HG03025 (cell line): ENCODE data around the gene GPRC5C.
A peak's percentile ranks its signal among the peaks of the same experiment; 100 is the strongest.
"Not testable (repeated sequence)": the region's sequence is repeated elsewhere in the genome, so short reads cannot be mapped to it uniquely, and the experiment has no call there.

Experiments
- ATAC-seq: cut with Tn5 transposase; IDR thresholded peaks from one replicate; pipeline ENCODE4 v1.9.1; 2021; ENCODE audit warnings: mild to moderate bottlenecking, moderate library complexity; ENCODE audit not compliant: unreplicated experiment, low FRiP score

The GPRC5C gene

DNA sequence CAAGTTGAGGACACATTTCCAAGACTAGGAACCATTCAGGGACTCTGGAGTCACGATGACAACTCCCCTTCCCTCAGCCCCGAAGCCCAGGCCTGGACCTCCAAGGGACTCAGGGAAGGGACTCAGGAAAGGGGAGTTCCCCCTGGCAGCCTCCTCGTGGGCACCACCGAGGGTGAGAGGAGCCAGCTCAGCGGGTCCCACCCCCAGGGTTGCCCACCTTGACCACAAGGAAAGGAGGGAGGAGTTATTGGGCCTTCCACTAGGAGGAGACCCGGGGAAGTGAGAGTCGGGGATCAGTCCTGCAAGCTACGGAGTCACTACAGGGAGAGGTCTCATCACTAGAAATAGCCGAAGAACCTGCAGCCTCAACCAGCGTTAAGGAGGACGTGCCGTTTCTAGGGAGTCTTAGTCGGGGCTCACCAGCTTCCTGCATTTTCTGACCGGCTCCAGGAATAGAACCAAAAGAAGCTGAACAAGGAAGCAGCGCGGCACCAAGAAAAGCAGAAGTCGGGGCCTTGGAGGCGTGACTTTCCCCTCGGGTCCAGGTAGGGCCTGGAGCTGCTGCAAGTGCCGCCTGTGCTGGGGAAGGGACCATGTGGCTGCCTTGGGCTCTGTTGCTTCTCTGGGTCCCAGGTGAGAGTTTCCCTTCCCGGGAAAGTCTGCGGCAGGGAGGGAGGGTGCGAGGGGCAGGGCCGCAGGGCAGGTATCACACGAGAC, 34.4 kb downstream of the GPRC5C start, which contains the start of gene CD300A:
CD300A (plus strand) TSS at position 524 of the 717 bp plus-strand sequence; CDS start at position 594, 70 bp downstream.
- ATAC-seq = no peak

DNA sequence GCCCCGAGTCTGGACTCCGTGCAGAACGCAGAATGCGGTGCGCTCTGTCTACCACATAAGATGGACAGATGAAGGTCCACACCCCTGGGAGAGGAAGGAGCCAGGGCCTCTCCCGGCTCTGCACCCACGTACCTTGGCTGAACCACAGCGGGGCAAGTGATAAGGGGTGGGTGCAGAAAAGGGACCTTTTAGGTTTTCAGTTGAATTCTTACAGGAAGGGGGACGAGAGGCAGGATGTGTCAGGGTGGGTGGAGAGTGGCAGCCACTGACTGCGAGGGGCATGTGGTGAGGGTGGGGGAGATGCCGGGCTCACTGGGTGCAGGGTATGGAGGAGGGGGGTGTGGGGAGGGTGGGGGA, 34.9 kb downstream of the GPRC5C start:
- ATAC-seq = no peak

DNA sequence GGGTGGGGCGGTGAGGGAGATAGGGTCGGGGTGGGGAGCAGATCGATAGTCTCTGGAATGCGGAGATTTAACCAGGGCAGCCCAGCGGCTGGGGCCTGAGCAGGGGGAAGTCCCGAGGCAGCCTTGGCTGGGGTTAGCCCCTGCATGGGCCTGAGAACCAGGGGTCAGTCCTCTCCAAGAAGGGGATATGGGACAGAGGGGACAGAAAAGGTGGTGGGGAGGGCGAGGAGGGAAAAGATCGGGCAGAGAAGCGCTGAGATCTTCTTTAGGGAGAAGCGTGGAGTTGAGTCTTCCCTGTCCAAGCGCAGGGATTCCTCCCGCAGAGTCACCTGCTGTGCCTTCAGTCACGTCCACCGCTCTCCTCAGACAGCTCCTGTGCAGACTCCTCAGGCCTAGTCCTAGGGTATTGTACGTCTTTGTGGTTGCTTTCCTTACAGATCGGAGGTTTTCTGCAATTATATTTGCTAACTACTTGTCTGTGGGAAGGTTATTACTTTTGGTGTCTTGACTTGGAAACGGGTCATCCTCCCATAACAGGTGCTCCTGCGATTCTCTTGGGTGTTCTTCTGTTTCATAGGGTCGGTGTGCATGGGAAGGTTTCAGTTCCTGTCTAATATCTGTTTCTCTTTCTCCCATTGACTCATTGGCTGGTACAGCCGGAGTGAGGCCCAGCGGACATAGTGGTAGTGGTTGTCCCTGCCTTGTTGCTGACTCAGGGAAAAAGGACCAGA, 35.5 kb downstream of the GPRC5C start:
- ATAC-seq = peak; percentile 61

DNA sequence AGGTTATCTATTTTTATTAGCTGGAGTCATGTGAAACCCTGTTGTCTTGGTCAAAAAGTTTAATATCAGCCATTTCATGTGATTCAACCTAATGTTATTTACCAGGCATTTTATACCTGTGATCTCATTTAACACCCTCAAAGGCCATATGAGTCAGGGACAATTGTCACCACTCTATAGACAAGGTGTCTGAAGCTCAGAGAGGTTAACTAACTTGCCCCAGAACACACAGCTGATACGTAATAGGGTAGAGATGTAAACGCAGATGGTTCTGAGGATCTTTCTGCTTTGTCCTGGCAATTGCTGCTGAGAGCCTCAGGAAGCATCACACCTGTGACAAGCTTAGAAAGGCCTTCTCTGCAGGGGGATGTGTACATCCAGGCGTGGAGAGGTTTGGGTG, 39.5 kb downstream of the GPRC5C start:
- no peak for ATAC-seq

DNA sequence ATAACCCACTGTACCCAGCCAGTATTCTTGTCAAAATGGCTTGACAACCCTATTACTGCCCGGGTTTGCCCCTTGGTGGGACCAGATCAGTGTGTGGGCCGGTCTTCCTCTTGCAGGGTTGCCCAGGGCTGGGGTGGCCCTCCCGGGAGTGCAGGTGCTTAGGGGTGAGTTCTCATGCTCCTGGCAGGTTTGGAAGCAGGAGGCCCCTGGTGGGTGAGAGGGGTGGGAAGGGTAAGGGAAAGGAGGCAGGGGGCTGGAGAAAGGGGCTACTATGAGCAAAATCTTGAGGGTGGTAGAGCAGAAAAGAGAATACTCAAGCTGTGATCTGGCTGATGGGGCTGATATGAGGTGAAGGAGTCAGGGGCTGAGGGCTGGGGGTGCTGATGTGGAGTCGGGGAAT, 41.0 kb downstream of the GPRC5C start:
- no peak for ATAC-seq

DNA sequence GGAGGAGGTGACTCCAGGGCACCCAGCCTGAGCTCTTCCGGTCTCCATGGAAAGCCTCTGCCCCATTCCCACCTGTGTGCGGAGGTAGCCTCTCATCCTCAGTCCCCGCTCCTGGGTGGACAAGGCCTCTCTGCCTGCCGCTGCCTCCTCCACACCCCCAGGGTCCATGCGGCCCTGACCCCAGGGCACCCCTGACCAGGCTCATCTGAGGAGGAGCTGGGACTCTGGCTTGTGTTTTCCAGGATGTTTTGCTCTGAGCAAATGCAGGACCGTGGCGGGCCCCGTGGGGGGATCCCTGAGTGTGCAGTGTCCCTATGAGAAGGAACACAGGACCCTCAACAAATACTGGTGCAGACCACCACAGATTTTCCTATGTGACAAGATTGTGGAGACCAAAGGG, 41.4 kb downstream of the GPRC5C start:
- no peak for ATAC-seq

DNA sequence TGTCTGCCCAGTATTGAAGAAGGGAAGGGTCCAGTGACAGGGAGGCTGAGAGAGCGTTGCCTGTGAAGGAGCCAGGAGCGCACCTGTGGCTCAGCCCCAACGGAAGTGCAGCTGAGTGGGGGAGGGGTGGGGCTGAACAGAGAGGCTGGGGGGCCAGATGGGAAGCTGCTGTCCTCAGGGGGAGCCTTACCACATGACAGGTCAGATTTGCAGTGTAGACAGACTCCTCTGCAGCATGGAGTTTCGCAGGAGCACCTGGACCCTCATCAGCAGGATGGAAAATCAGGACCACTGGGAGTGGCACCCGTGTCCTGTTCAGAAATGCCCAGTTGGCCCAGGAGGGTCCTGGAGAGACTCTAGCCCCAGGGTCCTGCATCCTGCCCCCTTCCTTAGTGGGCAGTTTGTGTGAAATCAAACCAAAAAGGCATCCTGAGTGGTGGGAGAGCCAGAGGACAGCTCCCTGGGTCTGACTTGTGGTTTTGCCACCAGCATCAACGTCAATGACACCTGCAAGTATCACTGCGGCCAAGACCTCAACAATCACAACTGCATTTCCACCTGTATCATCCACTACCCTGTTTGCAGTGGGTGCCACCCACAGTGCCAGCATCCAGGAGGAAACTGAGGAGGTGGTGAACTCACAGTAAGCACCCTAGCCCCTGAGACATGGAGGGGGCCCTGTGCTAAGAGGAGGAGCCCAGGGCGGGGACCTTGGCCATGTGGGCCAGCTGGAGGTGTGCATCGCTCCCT, 42.3 kb downstream of the GPRC5C start:
- no peak for ATAC-seq

DNA sequence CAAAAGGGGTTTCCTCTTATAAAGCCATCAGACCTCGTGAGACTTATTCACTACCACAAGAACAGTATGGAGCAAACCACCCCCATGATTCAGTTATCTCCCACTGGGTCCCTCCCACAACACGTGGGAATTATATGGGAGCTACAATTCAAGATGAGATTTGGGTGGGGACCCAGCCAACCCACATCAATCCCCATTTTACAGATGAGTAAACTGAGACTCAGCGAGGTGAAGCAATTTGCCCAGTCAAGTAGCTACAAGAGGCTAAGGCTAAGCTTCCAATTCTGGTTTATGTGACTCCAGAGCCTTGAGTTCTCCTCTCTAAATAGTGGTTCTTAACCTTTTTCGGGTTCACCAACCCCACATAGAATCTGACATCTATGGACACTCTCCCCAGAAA, 43.3 kb downstream of the GPRC5C start:
- no peak for ATAC-seq

DNA sequence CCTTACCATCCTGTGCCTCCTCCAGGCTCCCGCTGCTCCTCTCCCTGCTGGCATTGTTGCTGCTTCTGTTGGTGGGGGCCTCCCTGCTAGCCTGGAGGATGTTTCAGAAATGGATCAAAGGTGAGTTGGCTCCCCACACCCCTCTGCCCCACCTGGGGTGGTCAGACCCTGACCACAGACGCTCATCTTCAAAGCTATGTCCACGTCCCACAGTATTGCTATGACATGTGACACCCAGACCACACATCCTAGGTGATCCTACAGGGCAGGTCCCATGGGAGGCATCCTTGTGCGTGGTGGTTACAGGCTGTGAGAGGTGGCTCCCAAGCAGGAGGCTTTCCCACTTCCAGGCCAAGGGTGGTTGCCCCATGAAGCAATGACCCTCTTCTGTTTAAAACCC, 45.5 kb downstream of the GPRC5C start:
- no peak for ATAC-seq

DNA sequence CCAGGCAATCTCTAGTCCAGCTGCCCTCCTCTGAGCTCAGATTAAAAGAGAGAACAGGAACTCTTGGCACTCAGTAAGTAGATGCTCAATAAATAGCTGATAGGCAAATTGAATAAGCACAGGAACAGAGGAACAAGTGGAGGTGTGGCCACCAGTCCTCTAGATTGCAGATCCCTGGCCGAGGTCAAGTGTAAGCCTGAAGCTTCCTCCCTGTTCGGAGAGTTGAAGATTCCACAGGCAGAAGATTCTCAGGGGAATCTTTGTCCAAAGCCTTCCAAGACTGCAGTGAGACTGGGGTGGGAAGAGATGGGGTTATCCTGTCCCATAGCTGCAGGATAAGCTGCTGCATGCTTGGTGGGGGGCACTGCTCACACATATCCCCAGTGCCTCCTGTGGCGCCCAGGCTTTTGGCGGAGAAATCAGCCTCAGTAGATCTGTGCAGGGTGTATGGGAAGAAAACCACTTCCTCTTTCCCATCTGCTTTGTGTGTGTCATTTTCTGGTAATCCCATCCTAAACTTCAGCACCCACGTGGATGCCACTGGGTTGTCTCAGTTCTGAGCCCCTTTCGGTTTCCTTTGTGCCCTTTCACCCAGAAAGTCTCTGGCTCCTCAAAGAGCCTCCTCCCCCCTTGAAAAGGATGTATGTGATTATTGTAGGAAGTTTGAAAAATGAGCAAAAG, 46.7 kb downstream of the GPRC5C start:
- ATAC-seq = no peak

DNA sequence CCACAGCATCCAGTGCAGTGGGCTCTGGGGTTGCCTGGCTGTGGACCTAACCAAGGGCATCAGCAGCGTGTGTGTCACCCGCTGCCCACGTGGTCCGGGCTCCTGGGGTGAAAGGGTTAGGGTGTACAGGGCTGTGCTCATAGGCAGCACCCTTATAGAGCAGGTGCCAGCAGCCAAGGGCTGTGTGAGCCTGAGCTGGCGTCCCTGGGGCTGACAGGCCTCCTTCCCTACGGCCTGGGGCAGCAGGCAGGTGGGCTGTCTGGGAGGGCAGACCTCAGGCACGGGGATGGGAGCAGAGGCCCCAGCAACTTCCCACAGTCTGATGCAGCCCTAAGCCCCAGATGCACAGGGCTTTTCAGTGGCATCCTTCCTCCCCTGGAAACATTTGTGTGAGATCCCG, 48.4 kb downstream of the GPRC5C start:
- ATAC-seq = no peak

DNA sequence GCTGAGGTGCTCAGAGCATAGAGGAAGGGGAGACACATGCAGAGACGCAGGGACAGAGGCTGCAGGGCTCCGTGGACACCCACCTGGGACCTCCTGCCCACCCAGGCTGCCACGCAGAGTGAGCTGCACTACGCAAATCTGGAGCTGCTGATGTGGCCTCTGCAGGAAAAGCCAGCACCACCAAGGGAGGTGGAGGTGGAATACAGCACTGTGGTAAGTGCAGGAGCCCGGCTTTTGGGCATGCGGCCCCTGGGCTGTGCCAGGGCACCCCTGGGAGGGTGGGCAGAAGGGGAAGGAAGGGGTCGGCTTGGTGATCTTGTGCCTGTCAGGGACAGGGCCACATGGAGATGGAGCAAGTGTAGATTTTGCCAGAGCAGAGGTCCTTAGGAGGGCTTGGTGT, 49.7 kb downstream of the GPRC5C start:
- ATAC-seq = no peak

DNA sequence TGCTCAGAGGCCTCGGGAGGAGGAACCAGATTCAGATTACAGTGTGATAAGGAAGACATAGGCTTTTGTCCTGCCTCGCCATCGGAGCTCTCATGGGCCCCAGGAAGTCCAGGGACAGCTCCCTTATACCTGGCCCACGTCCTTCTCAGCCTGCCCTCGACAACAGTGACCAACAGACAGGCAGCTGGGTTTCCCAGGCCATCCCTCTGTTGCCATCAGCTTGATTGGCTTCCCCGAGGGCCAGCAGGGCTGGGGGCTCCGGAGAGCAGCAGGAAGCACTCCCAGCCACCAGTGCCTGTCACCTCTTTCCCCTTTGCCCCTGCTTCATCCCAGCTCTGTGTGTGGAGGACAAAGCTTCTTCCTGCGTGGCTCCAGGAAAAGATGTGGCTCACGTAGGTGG, 52.2 kb downstream of the GPRC5C start:
- ATAC-seq = no peak

DNA sequence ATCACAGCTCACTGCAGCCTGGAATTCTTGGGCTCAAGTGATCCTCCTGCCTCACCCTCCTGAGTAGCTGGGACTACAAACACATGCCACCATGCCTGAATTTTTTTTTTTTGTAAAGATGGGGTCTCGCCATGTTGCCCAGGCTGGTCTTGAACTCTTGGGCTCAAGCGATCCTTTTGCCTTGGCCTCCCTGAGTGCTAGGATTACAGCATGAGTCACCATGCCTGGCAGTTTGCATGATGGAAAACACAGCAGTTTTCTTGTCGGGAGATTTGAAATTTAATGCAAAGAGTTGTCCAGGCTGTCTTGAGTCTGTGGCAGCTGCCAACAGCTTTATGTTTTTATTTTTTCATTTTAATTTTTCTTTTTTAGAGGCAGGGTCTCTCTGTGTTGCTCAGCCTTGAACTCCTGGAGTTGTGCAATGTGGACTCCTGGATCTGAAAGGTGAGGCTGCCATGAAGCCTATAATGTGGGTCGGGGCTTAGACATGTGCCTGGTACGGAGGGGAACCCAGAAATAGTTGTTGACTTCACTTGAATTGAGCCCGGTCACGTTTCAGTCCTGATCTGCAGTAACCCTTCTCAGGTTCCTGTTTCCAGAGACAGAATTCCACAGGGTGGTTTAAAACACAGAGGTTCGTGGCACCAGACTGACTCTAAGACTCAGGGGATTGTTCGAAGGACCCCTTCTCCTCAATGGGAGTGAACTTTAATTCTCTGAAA, 53.3 kb downstream of the GPRC5C start:
- ATAC-seq = no peak

DNA sequence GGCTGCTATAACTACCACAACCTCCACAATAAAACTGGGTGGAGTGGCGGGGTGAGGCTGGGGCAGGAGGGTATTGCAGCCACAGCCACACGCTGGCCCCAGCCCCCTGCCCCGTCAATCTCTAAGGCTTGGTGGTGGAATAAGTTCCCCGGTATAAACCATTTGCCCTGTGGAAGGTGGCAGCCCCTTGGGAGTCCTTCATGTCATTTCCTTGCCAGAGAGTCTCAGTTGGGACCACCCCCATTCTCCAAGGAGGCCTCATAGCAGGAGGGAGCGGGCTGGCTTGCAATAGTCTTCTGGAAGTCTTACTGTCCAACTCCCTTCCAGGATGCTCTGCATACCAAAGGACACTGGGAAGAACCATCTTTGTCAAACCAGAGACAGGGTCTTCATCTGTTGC, 54.0 kb downstream of the GPRC5C start:
- ATAC-seq = no peak

DNA sequence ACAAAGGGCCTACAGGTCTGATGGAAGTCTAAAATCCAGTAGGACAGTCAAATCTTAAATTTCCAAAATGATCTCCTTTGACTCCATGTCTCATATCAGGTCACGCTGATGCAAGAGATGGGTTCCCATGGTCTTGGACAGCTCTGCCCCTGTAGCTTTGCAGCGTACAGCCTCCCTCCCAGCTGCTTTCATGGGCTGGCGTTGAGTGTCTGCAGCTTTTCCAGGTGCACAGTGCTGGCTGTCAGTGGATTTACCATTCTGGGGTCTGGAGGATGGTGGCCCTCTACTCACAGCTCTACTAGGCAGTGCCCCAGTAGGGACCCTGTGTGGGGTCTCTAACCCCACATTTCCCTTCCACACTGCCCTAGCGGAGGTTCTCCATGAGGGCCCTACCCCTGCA, 56.4 kb downstream of the GPRC5C start:
- ATAC-seq = not testable (repeated sequence)

DNA sequence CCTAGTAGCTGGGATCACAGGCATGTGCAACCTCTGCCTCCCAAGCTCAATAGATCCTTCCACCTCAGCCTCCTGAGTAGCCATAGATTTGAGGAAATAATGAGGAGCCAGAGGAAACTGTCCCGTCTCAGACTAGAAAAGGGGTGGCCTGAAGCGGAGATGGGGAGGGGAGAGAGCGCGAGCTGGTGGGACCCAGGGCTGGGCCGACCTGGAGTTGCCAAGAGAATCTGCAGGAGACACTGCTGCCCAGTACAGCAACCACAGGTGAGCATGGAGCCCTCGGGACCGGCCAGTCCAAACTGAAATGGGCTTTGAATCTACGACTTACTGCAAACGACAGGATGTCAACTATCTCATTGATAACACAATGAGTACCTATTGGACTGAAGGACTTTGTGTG, 58.8 kb downstream of the GPRC5C start:
- no peak for ATAC-seq

DNA sequence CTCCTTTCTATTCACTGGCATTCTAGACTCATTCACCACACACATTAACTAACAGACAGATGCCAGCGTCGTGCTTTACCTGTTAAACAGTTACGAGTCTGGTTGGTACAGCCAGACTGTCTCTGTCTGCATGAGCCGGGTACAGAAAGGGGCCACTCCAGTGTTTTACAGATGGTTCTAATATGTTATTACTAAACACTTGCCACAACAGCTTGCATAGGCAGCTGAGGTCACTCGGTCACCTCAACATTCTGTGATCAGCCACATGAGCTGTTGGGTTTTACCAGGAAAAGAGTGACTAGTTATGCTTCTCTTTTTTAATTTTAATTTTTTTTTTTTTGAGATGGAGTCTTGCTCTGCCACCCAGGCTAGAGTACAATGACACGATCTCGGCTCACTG, 59.7 kb downstream of the GPRC5C start:
- no peak for ATAC-seq

DNA sequence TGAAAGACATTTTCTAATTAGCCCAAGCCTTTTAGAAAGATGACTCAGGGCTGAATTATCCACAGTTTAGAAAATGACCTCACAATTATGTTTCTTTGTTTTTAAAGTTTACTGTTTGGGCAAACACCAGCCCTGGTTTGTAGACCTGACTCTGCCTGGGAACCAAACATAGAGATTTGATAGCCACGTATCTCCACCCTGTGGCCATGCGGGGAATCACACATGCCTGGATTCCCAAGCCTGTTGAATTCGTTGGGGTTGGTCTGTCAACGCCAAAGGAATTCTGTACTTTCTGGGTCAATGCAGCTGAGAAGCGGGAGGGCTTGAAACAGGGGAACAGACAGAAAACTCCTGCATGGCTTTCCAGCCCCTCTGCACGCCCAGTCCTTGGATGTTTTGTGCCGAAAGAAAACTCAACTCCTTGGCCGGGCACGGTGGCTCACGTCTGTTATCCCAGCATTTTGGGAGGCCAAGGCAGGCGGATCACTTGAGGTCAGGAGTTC, 61.5 kb downstream of the GPRC5C start:
- no peak for ATAC-seq
